ENCODE results near the gene PRRC2B. TPM values are rescaled to one million over a fixed set of nuclear protein-coding genes. Genes with fewer than 3 reads are reported as not detected.

PRRC2B gene
- total RNA-seq, 1 experiment from 2014 or later, result 219 TPM

DNA sequence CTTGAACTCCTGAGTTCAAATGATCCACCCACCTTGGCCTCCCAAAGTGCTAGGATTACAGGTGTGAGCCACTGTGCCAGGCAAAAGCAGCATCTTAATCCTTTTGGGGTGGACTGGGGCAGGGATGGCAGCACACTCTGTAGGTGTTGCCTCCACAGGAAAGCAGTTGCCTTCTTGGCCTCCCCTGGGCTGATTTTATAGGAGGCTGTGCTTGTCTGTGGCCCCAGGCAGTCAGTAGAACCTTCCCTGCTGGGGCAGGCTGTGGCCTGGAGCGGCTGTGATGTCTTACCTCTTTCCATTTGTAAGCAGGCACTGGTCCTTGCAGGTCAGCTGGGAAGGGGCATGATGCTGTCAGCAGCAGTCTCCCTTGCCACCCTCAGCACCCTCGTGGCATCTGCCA is 49.8 kb downstream of the PRRC2B start:
- intact Hi-C loops (cut with micrococcal nuclease; ENCODE audit: unreplicated experiment), result no loop called here
- Mint-ChIP-seq H3K4me1 (ENCODE audit: low read depth, unreplicated experiment) (no peaks in the 10 kb centered on the region), H3K36me3 (ENCODE audit: insufficient read depth, unreplicated experiment) (peaks cover 98% of the 10 kb centered on the region), H3K4me3 (ENCODE audit: unreplicated experiment) (no peak overlapping the region), H3K9me3 (ENCODE audit: unreplicated experiment) (no peaks in the 10 kb centered on the region), H3K27me3 (ENCODE audit: insufficient read depth, unreplicated experiment) (no peaks in the 10 kb centered on the region), H3K27ac (ENCODE audit: unreplicated experiment) (no peak overlapping the region)
- no peaks in the 10 kb centered on the region for H3K4me1 ChIP-seq
- no peak overlapping the region for H3K4me3 ChIP-seq (ENCODE audit: low read depth, low read length)
- no TSS peak for BruUV-seq (replicated peaks)
- DNase-seq, result no peak
- H3K27me3 ChIP-seq (replicated peaks; ENCODE audit: control insufficient read depth, insufficient read depth, low read length), result no peaks in the 10 kb centered on the region
- ChIA-PET POLR2A (no interaction called here), CTCF (no interaction called here)
- TF ChIP-seq, protein P1, sequence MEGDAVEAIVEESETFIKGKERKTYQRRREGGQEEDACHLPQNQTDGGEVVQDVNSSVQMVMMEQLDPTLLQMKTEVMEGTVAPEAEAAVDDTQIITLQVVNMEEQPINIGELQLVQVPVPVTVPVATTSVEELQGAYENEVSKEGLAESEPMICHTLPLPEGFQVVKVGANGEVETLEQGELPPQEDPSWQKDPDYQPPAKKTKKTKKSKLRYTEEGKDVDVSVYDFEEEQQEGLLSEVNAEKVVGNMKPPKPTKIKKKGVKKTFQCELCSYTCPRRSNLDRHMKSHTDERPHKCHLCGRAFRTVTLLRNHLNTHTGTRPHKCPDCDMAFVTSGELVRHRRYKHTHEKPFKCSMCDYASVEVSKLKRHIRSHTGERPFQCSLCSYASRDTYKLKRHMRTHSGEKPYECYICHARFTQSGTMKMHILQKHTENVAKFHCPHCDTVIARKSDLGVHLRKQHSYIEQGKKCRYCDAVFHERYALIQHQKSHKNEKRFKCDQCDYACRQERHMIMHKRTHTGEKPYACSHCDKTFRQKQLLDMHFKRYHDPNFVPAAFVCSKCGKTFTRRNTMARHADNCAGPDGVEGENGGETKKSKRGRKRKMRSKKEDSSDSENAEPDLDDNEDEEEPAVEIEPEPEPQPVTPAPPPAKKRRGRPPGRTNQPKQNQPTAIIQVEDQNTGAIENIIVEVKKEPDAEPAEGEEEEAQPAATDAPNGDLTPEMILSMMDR (IDR thresholded peaks at IDR 0.05; ENCODE audit: insufficient read depth in 1 of 2, low read depth in 1 of 2, low read length in 1 of 2, severe bottlenecking in 1 of 2, unreplicated experiment in 1 of 2), result no peak
- H3K9me3 ChIP-seq, result no peaks in the 10 kb centered on the region
- H3K36me3 ChIP-seq (ENCODE audit: control insufficient read depth, insufficient read depth, low read length), result peaks cover 13% of the 10 kb centered on the region

DNA sequence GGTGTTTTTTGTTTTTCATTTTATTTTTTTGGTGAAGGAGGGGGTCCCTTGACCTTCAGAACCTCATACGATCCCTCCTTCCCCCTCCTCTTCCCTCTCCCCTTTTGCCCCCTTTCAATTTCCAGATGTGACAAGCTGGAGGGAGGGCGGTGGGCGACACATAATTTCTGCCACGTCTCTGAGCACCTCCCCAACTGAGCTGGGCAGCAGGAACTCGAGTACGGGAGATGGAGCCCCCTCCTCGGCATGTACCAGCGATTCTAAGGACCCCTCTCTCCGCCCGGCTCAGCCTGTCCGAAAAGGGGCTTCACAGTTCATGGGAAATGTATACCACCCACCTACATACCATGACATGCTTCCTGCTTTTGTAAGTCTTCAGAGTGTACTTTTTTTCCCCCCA is 52.4 kb downstream of the PRRC2B start:
- peaks cover 9% of the 10 kb centered on the region for H3K36me3 ChIP-seq (ENCODE audit: control insufficient read depth, insufficient read depth, low read length)
- H3K36me3 Mint-ChIP-seq (ENCODE audit: insufficient read depth, unreplicated experiment), result peaks cover 98% of the 10 kb centered on the region

DNA sequence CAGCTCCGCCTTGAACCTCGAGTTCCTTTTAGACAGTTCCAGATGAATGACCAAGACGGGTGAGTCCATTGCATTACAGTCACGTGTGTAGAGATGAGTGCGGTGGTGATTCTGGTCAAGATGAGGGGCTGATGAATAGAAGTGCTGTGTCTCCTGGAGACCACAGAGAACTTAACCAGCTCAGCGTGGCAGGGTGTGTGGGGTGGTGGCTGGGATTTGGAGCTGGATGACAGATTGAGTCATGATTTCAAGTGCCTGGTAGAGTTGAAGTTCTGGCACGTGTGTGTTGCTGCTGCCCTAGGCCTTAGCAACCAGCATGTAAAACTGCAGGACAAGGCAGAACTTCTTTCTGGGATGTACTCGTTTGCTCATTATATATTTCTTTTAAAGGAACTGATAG is 53.3 kb downstream of the PRRC2B start:
- Mint-ChIP-seq H3K36me3 (ENCODE audit: insufficient read depth, unreplicated experiment) (peaks cover 97% of the 10 kb centered on the region), H3K4me1 (ENCODE audit: low read depth, unreplicated experiment) (no peaks in the 10 kb centered on the region), H3K4me3 (ENCODE audit: unreplicated experiment) (no peak overlapping the region), H3K9me3 (ENCODE audit: unreplicated experiment) (no peaks in the 10 kb centered on the region), H3K27ac (ENCODE audit: unreplicated experiment) (peak overlapping the region; percentile 10), H3K27me3 (ENCODE audit: insufficient read depth, unreplicated experiment) (no peaks in the 10 kb centered on the region)
- H3K36me3 ChIP-seq (ENCODE audit: control insufficient read depth, insufficient read depth, low read length), result peaks cover 8% of the 10 kb centered on the region
- H3K27me3 ChIP-seq (replicated peaks; ENCODE audit: control insufficient read depth, insufficient read depth, low read length), result no peaks in the 10 kb centered on the region
- no peaks in the 10 kb centered on the region for H3K9me3 ChIP-seq
- no peak overlapping the region for H3K4me3 ChIP-seq (ENCODE audit: low read depth, low read length)
- BruUV-seq (replicated peaks), result no TSS peak
- TF ChIP-seq, protein P1 (IDR thresholded peaks at IDR 0.05; ENCODE audit: insufficient read depth in 1 of 2, low read depth in 1 of 2, low read length in 1 of 2, severe bottlenecking in 1 of 2, unreplicated experiment in 1 of 2), result no peak
- H3K4me1 ChIP-seq, result no peaks in the 10 kb centered on the region
- DNase-seq, result peak in 1 of 2 experiments; percentile 8
- ChIA-PET CTCF (no interaction called here), POLR2A (no interaction called here)
- intact Hi-C loops (cut with micrococcal nuclease; ENCODE audit: unreplicated experiment), result no loop called here

More for the DNA sequence above, 52.4 kb downstream of the PRRC2B start:
- ChIA-PET POLR2A (no interaction called here), CTCF (interaction anchor here (0.6 kb wide), 1 partner anchor 632 kb away, joined by 3 read pairs; no protein-coding TSS in a partner anchor)
- Histone ChIP-seq H3K9me3 (no peaks in the 10 kb centered on the region), H3K4me1 (no peaks in the 10 kb centered on the region), H3K4me3 (ENCODE audit: low read depth, low read length) (no peak overlapping the region), H3K27me3 (replicated peaks; ENCODE audit: control insufficient read depth, insufficient read depth, low read length) (no peaks in the 10 kb centered on the region)
- Mint-ChIP-seq H3K27me3 (ENCODE audit: insufficient read depth, unreplicated experiment) (no peaks in the 10 kb centered on the region), H3K9me3 (ENCODE audit: unreplicated experiment) (no peaks in the 10 kb centered on the region), H3K4me1 (ENCODE audit: low read depth, unreplicated experiment) (no peaks in the 10 kb centered on the region), H3K4me3 (ENCODE audit: unreplicated experiment) (no peak overlapping the region), H3K27ac (ENCODE audit: unreplicated experiment) (peak overlapping the region; percentile 10)
- TF ChIP-seq, protein P1 (IDR thresholded peaks at IDR 0.05; ENCODE audit: insufficient read depth in 1 of 2, low read depth in 1 of 2, low read length in 1 of 2, severe bottlenecking in 1 of 2, unreplicated experiment in 1 of 2), result no peak
- intact Hi-C loops (cut with micrococcal nuclease; ENCODE audit: unreplicated experiment), result no loop called here
- no TSS peak for BruUV-seq (replicated peaks)
- no peak for DNase-seq
